Measurements from ENCODE around the gene ZNRF1.

DNA sequence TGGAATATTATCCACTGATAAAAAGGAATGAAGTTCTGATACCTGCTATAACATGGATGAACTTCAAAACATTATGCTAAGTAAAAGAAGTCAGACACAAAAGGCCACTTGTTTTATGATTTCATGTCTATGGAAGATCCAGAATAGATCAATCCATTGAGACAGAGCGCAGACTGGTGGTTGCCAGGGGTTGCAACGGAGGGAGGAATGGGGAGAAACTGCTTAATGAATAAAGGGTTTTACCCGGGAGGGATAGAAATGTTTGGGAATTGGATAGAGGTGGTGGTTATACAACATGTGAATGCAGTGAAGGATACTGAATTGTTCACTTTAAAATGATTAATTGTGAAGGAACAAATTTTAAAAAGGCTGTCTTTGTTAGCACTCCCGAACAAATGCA is 44.1 kb upstream of the ZNRF1 start:
- TF ChIP-seq, protein P1, sequence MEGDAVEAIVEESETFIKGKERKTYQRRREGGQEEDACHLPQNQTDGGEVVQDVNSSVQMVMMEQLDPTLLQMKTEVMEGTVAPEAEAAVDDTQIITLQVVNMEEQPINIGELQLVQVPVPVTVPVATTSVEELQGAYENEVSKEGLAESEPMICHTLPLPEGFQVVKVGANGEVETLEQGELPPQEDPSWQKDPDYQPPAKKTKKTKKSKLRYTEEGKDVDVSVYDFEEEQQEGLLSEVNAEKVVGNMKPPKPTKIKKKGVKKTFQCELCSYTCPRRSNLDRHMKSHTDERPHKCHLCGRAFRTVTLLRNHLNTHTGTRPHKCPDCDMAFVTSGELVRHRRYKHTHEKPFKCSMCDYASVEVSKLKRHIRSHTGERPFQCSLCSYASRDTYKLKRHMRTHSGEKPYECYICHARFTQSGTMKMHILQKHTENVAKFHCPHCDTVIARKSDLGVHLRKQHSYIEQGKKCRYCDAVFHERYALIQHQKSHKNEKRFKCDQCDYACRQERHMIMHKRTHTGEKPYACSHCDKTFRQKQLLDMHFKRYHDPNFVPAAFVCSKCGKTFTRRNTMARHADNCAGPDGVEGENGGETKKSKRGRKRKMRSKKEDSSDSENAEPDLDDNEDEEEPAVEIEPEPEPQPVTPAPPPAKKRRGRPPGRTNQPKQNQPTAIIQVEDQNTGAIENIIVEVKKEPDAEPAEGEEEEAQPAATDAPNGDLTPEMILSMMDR (IDR thresholded peaks at IDR 0.05), result no peak
- TF ChIP-seq POLR2A (IDR thresholded peaks at IDR 0.05), result no peak
